Measurements from ENCODE around the gene CPNE2. TPM values are rescaled to one million over a fixed set of nuclear protein-coding genes. Genes with fewer than 3 reads are reported as not detected.

Gene CPNE2
- total RNA-seq, 1 experiment from 2014 or later, result 35.2 TPM

GRCh38 chr16:57132470-57132869, 40.1 kb downstream of the CPNE2 start:
- no TSS peak for BruUV-seq (replicated peaks)
- Histone ChIP-seq H3K4me1 (replicated peaks; ENCODE audit: insufficient read depth) (peaks cover 5% of the 10 kb centered on the region; the same call in 1 of the 2 replicates), H3K27ac (no peak overlapping the region), H3K79me2 (ENCODE audit: low read depth) (no peaks in the 10 kb centered on the region), H3K4me3 (no peak overlapping the region), H3K36me3 (ENCODE audit: low read depth) (no peaks in the 10 kb centered on the region), H3K9me3 (ENCODE audit: insufficient read depth, low read depth) (no peaks in the 10 kb centered on the region), H3K9me2 (ENCODE audit: insufficient read depth) (no peaks in the 10 kb centered on the region), H3F3A (ENCODE audit: insufficient read depth, low read depth) (no peaks in the 10 kb centered on the region), H3K4me2 (no peak overlapping the region), H4K20me1 (ENCODE audit: insufficient read depth) (no peaks in the 10 kb centered on the region), H2AFZ (no peak overlapping the region), H3K27me3 (ENCODE audit: insufficient read depth, low read depth) (no peaks in the 10 kb centered on the region)
- intact Hi-C loops (cut with micrococcal nuclease; ENCODE audit: unreplicated experiment), result no loop called here
- DNase-seq, result peak; percentile 63 to 66
- POLR2A ChIA-PET (ENCODE audit: unreplicated experiment), result no interaction called here
- no peak for TF ChIP-seq EZH2 (IDR thresholded peaks at IDR 0.05; ENCODE audit: low read depth)
- TF ChIP-seq CTCF (conservative IDR thresholded peaks at IDR 0.05), result no peak
- CTCF ChIA-PET, result no interaction called here

GRCh38 chr16:57133031-57133430, 40.6 kb downstream of the CPNE2 start:
- Histone ChIP-seq H3K4me1 (replicated peaks; ENCODE audit: insufficient read depth) (peaks cover 5% of the 10 kb centered on the region; the same call in 1 of the 2 replicates), H3K27me3 (ENCODE audit: insufficient read depth, low read depth) (no peaks in the 10 kb centered on the region), H3K36me3 (ENCODE audit: low read depth) (no peaks in the 10 kb centered on the region), H4K20me1 (ENCODE audit: insufficient read depth) (no peaks in the 10 kb centered on the region), H3K9me3 (ENCODE audit: insufficient read depth, low read depth) (no peaks in the 10 kb centered on the region), H3F3A (ENCODE audit: insufficient read depth, low read depth) (no peaks in the 10 kb centered on the region), H3K4me2 (no peak overlapping the region), H3K4me3 (no peak overlapping the region), H2AFZ (no peak overlapping the region), H3K27ac (no peak overlapping the region), H3K79me2 (ENCODE audit: low read depth) (no peaks in the 10 kb centered on the region), H3K9me2 (ENCODE audit: insufficient read depth) (no peaks in the 10 kb centered on the region)
- no peak for TF ChIP-seq CTCF (conservative IDR thresholded peaks at IDR 0.05)
- TF ChIP-seq EZH2 (IDR thresholded peaks at IDR 0.05; ENCODE audit: low read depth), result no peak
- intact Hi-C loops (cut with micrococcal nuclease; ENCODE audit: unreplicated experiment), result no loop called here
- CTCF ChIA-PET, result no interaction called here
- POLR2A ChIA-PET (ENCODE audit: unreplicated experiment), result no interaction called here
- no TSS peak for BruUV-seq (replicated peaks)
- no peak for DNase-seq

GRCh38 chr16:57133886-57134285, 41.5 kb downstream of the CPNE2 start:
- intact Hi-C loops (cut with micrococcal nuclease; ENCODE audit: unreplicated experiment), result no loop called here
- Histone ChIP-seq H3K4me1 (replicated peaks; ENCODE audit: insufficient read depth) (peaks cover 5% of the 10 kb centered on the region; the same call in 1 of the 2 replicates), H2AFZ (no peak overlapping the region), H3K27me3 (ENCODE audit: insufficient read depth, low read depth) (no peaks in the 10 kb centered on the region), H3K27ac (no peak overlapping the region), H3F3A (ENCODE audit: insufficient read depth, low read depth) (no peaks in the 10 kb centered on the region), H3K36me3 (ENCODE audit: low read depth) (no peaks in the 10 kb centered on the region), H3K9me3 (ENCODE audit: insufficient read depth, low read depth) (no peaks in the 10 kb centered on the region), H4K20me1 (ENCODE audit: insufficient read depth) (no peaks in the 10 kb centered on the region), H3K4me2 (no peak overlapping the region), H3K79me2 (ENCODE audit: low read depth) (no peaks in the 10 kb centered on the region), H3K9me2 (ENCODE audit: insufficient read depth) (no peaks in the 10 kb centered on the region), H3K4me3 (no peak overlapping the region)
- TF ChIP-seq CTCF (conservative IDR thresholded peaks at IDR 0.05), result no peak
- no peak for TF ChIP-seq EZH2 (IDR thresholded peaks at IDR 0.05; ENCODE audit: low read depth)
- CTCF ChIA-PET, result interaction anchor here (0.6 kb wide), 1 partner anchor 175 kb away, joined by 3 read pairs; no protein-coding TSS in a partner anchor
- POLR2A ChIA-PET (ENCODE audit: unreplicated experiment), result no interaction called here
- no peak for DNase-seq
- BruUV-seq (replicated peaks), result no TSS peak
